Spleen (tissue), 7 donors: ENCODE measurements around the gene CAMTA1.

Source experiments
- CTCF ChIP-seq, 11 experiments: fragments of 200-600 bp in 7 of 11; fragments of 450-650 bp in 4 of 11; sonication (generic) in 4 of 11; IDR thresholded peaks in 8 of 11; conservative IDR thresholded peaks in 3 of 11; 1 replicate in 7 of 11; 2 replicates in 4 of 11; pipeline versions ENCODE4 v1.4.0 to v1.8.0; 2016 to 2021; ENCODE audit warnings: antibody characterized with exemption in 11 of 11, inconsistent platforms in 4 of 11, mild to moderate bottlenecking in 1 of 11
- POLR2AphosphoS5 ChIP-seq, 3 donors: sonication (generic); formaldehyde crosslinking; IDR thresholded peaks; one replicate each; pipeline ENCODE4 v1.5.1; 2017; ENCODE audit warnings: antibody characterized with exemption in 3 of 3
- donor health status: DM: no; HTN: no; CAD: no; lungs with moderate emphysema.
- donor health status: DM: no; HTN: no; CAD: no.
- donor health status: DM: no; HTN: no; CAD: no.

GRCh38 chr1:6924891-6925290, 139.6 kb downstream of the CAMTA1 start:
- no peak for TF ChIP-seq CTCF (IDR thresholded peaks at IDR 0.05 in 8 of 11, conservative IDR thresholded peaks at IDR 0.05 in 3 of 11)
- no peak for TF ChIP-seq POLR2AphosphoS5 (IDR thresholded peaks at IDR 0.05)
